GM23338 (cell line): ENCODE results near the gene SYT2. TPM values are rescaled to one million over a fixed set of nuclear protein-coding genes. Genes with fewer than 3 reads are reported as not detected.
A peak's percentile ranks its signal among the peaks of the same experiment; 100 is the strongest.

Experiments
- ATAC-seq: fragments of 200-7000 bp; cut with Tn5 transposase; 3 replicates; pipeline ENCODE4 v1.9.1; 2020
- DNase-seq: peaks from one replicate; pipeline ENCODE4 v3.0.0-alpha.2; 2015; ENCODE audit warnings: low spot score
- H2AFZ ChIP-seq: fragments of 200-600 bp; sonication (generic); 2 replicates; pipeline ENCODE4 v1.8.0; 2016; ENCODE audit warnings: antibody characterized with exemption, mild to moderate bottlenecking, moderate library complexity
- H3F3A ChIP-seq: fragments of 200-600 bp; sonication (generic); replicated peaks from 2 replicates; pipeline ENCODE4 v1.8.0; 2017; ENCODE audit warnings: antibody characterized with exemption, mixed run types, low read depth
- H3K27ac ChIP-seq: fragments of 200-600 bp; sonication (generic); 2 replicates; pipeline ENCODE4 v1.6.1; 2016; ENCODE audit warnings: low read depth
- H3K27me3 ChIP-seq: fragments of 200-600 bp; sonication (generic); 2 replicates; pipeline ENCODE4 v1.8.0; 2016; ENCODE audit warnings: mild to moderate bottlenecking, mixed run types, moderate library complexity; ENCODE audit not compliant: insufficient read depth
- H3K36me3 ChIP-seq: fragments of 200-600 bp; sonication (generic); 2 replicates; pipeline ENCODE4 v1.8.0; 2016; ENCODE audit warnings: mild to moderate bottlenecking; ENCODE audit not compliant: insufficient read depth
- H3K4me1 ChIP-seq: fragments of 200-600 bp; sonication (generic); 2 replicates; pipeline ENCODE4 v1.8.0; 2016; ENCODE audit warnings: mild to moderate bottlenecking, moderate library complexity; ENCODE audit not compliant: insufficient read depth
- H3K4me2 ChIP-seq: fragments of 200-600 bp; sonication (generic); 2 replicates; pipeline ENCODE4 v1.7.1; 2017; ENCODE audit warnings: mixed run types
- H3K4me3 ChIP-seq: fragments of 200-600 bp; sonication (generic); 2 replicates; pipeline ENCODE4 v1.6.1; 2016; ENCODE audit warnings: mixed run types
- H3K79me2 ChIP-seq: fragments of 200-600 bp; sonication (generic); replicated peaks from 2 replicates; pipeline ENCODE4 v1.8.0; 2017; ENCODE audit warnings: mild to moderate bottlenecking; ENCODE audit not compliant: insufficient read depth
- H3K9me2 ChIP-seq: fragments of 200-600 bp; sonication (generic); 2 replicates; pipeline ENCODE4 v1.8.0; 2017; ENCODE audit not compliant: insufficient read depth
- H4K20me1 ChIP-seq: fragments of 200-600 bp; sonication (generic); replicated peaks from 2 replicates; pipeline ENCODE4 v1.8.0; 2017; ENCODE audit warnings: mild to moderate bottlenecking; ENCODE audit not compliant: insufficient read depth
- H3K27ac Mint-ChIP-seq: 2 replicates; pipeline ENCODE4 v1.8.0; 2020; ENCODE audit warnings: inconsistent platforms, mild to moderate bottlenecking, moderate library complexity, mixed read lengths
- H3K27me3 Mint-ChIP-seq: 3 replicates; pipeline ENCODE4 v1.8.0; 2022; ENCODE audit warnings: low read depth, mild to moderate bottlenecking, moderate library complexity, mixed read lengths, inconsistent platforms; ENCODE audit not compliant: insufficient read depth, poor library complexity
- H3K36me3 Mint-ChIP-seq: 3 replicates; pipeline ENCODE4 v1.8.0; 2021; ENCODE audit warnings: low read depth, mild to moderate bottlenecking, inconsistent platforms, moderate library complexity, mixed read lengths
- H3K4me1 Mint-ChIP-seq: 3 replicates; pipeline ENCODE4 v1.8.0; 2020; ENCODE audit warnings: mild to moderate bottlenecking, inconsistent platforms, mixed read lengths
- H3K4me3 Mint-ChIP-seq: 3 replicates; pipeline ENCODE4 v1.8.0; 2021; ENCODE audit warnings: moderate library complexity, mild to moderate bottlenecking, inconsistent platforms, mixed read lengths
- H3K9me3 Mint-ChIP-seq: 3 replicates; pipeline ENCODE4 v1.8.0; 2020; ENCODE audit warnings: moderate library complexity, mild to moderate bottlenecking, inconsistent platforms, mixed read lengths
- CREB1 ChIP-seq: fragments of 250-450 bp; sonication (Bioruptor Pico); IDR thresholded peaks from 2 replicates; pipeline ENCODE4 v1.5.0; 2020; ENCODE audit warnings: low read depth, mild to moderate bottlenecking, moderate library complexity
- EZH2phosphoT487 ChIP-seq: fragments of 200-600 bp; sonication (generic); IDR thresholded peaks from one replicate; pipeline ENCODE4 v1.8.1; 2018; ENCODE audit warnings: antibody characterized with exemption; ENCODE audit not compliant: unreplicated experiment
- JUNB ChIP-seq: IDR thresholded peaks from one replicate; pipeline ENCODE4 v1.6.1; 2016; ENCODE audit warnings: antibody characterized with exemption; ENCODE audit not compliant: unreplicated experiment
- REST ChIP-seq: IDR thresholded peaks from one replicate; pipeline ENCODE4 v1.6.1; 2018; ENCODE audit warnings: antibody characterized with exemption; ENCODE audit not compliant: unreplicated experiment
- STAT1 ChIP-seq: IDR thresholded peaks from one replicate; pipeline ENCODE4 v1.6.1; 2016; ENCODE audit warnings: antibody characterized with exemption; ENCODE audit not compliant: unreplicated experiment
- polyA plus RNA-seq: library from polyadenylated mRNA; unstranded; fragments of >200 nt; fragmentation: Nextera tagmentation; extraction: Ambion mirVana; gene quantifications from 2 replicates; pipeline ENCODE4 v1.2.1, GENCODE V29; 2016
- total RNA-seq: library from RNA; depleted of rRNA; stranded (reverse); fragments of >200 nt; shearing (Covaris generic); gene quantifications from 2 replicates; pipeline ENCODE4 v1.2.3, GENCODE V29; 2014
- TF ChIP-seq, protein P1 (sequence below): fragments of 250-450 bp; sonication (Bioruptor Pico); IDR thresholded peaks from 2 replicates; pipeline ENCODE4 v1.5.0; 2020; ENCODE audit warnings: mild to moderate bottlenecking, moderate library complexity
- TF ChIP-seq, protein P2 (sequence below): IDR thresholded peaks from 2 replicates; pipeline ENCODE4 v1.6.1; 2016; ENCODE audit warnings: antibody characterized with exemption

SYT2 gene
- total and polyA plus RNA-seq, 2 experiments from 2014 or later: 2.4 to 12.5 TPM

DNA sequence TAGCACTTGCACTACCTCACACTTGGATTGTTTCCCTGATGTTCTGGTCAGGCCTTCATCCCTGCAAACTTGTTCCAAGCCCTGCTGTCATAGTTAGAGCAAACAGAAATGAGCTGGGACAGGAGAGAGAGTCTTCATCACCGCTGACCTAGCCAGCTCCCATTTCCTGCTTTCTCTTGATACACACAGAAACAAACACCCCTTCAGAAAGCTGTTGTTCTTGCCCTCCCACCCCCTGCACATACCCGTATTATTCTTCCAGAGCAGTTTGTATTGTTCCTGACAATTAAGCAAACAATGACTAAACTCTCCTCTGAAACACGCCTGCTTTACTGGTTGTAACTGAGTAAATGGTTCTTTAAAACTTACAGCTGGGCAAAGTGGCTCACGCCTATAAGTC lies 2.9 kb upstream of the SYT2 start (continued):
- TF ChIP-seq, protein P1, sequence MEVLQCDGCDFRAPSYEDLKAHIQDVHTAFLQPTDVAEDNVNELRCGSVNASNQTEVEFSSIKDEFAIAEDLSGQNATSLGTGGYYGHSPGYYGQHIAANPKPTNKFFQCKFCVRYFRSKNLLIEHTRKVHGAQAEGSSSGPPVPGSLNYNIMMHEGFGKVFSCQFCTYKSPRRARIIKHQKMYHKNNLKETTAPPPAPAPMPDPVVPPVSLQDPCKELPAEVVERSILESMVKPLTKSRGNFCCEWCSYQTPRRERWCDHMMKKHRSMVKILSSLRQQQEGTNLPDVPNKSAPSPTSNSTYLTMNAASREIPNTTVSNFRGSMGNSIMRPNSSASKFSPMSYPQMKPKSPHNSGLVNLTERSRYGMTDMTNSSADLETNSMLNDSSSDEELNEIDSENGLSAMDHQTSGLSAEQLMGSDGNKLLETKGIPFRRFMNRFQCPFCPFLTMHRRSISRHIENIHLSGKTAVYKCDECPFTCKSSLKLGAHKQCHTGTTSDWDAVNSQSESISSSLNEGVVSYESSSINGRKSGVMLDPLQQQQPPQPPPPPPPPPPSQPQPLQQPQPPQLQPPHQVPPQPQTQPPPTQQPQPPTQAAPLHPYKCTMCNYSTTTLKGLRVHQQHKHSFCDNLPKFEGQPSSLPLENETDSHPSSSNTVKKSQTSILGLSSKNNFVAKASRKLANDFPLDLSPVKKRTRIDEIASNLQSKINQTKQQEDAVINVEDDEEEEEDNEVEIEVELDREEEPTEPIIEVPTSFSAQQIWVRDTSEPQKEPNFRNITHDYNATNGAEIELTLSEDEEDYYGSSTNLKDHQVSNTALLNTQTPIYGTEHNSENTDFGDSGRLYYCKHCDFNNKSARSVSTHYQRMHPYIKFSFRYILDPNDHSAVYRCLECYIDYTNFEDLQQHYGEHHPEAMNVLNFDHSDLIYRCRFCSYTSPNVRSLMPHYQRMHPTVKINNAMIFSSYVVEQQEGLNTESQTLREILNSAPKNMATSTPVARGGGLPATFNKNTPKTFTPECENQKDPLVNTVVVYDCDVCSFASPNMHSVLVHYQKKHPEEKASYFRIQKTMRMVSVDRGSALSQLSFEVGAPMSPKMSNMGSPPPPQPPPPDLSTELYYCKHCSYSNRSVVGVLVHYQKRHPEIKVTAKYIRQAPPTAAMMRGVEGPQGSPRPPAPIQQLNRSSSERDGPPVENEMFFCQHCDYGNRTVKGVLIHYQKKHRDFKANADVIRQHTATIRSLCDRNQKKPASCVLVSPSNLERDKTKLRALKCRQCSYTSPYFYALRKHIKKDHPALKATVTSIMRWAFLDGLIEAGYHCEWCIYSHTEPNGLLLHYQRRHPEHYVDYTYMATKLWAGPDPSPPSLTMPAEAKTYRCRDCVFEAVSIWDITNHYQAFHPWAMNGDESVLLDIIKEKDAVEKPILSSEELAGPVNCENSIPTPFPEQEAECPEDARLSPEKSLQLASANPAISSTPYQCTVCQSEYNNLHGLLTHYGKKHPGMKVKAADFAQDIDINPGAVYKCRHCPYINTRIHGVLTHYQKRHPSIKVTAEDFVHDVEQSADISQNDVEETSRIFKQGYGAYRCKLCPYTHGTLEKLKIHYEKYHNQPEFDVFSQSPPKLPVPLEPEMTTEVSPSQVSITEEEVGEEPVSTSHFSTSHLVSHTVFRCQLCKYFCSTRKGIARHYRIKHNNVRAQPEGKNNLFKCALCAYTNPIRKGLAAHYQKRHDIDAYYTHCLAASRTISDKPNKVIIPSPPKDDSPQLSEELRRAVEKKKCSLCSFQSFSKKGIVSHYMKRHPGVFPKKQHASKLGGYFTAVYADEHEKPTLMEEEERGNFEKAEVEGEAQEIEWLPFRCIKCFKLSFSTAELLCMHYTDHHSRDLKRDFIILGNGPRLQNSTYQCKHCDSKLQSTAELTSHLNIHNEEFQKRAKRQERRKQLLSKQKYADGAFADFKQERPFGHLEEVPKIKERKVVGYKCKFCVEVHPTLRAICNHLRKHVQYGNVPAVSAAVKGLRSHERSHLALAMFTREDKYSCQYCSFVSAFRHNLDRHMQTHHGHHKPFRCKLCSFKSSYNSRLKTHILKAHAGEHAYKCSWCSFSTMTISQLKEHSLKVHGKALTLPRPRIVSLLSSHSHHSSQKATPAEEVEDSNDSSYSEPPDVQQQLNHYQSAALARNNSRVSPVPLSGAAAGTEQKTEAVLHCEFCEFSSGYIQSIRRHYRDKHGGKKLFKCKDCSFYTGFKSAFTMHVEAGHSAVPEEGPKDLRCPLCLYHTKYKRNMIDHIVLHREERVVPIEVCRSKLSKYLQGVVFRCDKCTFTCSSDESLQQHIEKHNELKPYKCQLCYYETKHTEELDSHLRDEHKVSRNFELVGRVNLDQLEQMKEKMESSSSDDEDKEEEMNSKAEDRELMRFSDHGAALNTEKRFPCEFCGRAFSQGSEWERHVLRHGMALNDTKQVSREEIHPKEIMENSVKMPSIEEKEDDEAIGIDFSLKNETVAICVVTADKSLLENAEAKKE (CRISPR knock-in tag): no peak
- TF ChIP-seq, protein P2, sequence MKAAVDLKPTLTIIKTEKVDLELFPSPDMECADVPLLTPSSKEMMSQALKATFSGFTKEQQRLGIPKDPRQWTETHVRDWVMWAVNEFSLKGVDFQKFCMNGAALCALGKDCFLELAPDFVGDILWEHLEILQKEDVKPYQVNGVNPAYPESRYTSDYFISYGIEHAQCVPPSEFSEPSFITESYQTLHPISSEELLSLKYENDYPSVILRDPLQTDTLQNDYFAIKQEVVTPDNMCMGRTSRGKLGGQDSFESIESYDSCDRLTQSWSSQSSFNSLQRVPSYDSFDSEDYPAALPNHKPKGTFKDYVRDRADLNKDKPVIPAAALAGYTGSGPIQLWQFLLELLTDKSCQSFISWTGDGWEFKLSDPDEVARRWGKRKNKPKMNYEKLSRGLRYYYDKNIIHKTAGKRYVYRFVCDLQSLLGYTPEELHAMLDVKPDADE: no peak
- no peak for TF ChIP-seq EZH2phosphoT487
- no peak for TF ChIP-seq JUNB

DNA sequence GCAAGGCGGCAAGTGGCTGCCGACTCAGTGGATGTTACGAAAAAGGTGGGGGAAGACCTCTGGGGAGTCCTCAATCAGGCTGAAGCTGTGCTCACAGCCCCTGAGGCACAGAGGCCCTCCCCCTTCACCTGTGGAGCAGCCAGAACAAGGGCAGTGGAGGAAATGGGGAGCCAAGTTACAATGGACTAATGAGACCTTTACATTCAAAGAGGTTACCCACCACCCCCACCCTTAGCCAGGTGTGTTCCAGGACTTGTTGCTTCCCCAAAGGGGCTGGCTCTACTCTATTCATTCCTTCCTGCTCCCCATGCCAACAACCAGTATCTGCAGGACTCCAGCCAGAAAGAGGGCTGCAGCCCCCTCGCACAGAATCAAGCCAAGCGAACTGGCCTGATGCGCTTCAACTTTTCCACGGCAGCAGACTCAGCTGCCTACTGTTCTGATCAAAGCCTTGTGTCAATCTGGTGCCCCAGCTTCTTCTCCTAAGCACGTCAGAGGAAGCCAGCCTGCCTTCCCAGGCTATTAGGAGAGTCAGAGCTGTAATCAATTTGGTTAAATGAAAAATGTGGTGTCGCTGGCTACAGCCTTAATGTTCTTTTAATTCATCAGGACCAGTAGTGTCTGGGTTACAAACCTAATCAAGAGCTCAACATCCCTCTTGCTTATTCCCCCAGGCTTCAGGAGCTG lies 1.8 kb upstream of the SYT2 start:
- H3K4me1 Mint-ChIP-seq: peaks cover 51% of the 10 kb centered on the region
- DNase-seq (peak; percentile 67), ATAC-seq (peak; percentile 28)
- Histone ChIP-seq H3K27me3 (peaks cover 31% of the 10 kb centered on the region), H3K36me3 (no peaks in the 10 kb centered on the region), H4K20me1 (no peaks in the 10 kb centered on the region), H3K27ac (0 out of 2 replicates have a peak overlapping the region, but pooled peaks have one; percentile 59), H3K4me3 (peak overlapping the region; percentile 97), H2AFZ (peak overlapping the region; percentile 29; the same call in 1 of the 2 replicates), H3F3A (peaks cover 15% of the 10 kb centered on the region; the same call in 1 of the 2 replicates), H3K4me1 (peaks cover 40% of the 10 kb centered on the region), H3K79me2 (peaks cover 4% of the 10 kb centered on the region; the same call in 1 of the 2 replicates), H3K4me2 (peak overlapping the region; percentile 91), H3K9me2 (no peaks in the 10 kb centered on the region)
- peaks cover 22% of the 10 kb centered on the region for H3K27me3 Mint-ChIP-seq
- no peaks in the 10 kb centered on the region for H3K36me3 Mint-ChIP-seq
- H3K9me3 Mint-ChIP-seq: no peaks in the 10 kb centered on the region
- no peak for TF ChIP-seq STAT1
- no peak for TF ChIP-seq CREB1 (CRISPR knock-in tag)
- TF ChIP-seq REST: no peak
- peak overlapping the region; percentile 18; the same call in 2 of the 3 replicates for H3K4me3 Mint-ChIP-seq
- no peak overlapping the region for H3K27ac Mint-ChIP-seq
